Measurements from ENCODE around the gene GSG1L2. TPM values are rescaled to one million over a fixed set of nuclear protein-coding genes. Genes with fewer than 3 reads are reported as not detected.

Gene GSG1L2
- total RNA-seq, 1 donor from 2014 or later, result not detected

GRCh38 chr17:9813166-9813565, 8.7 kb downstream of the GSG1L2 start:
- Histone ChIP-seq H3K4me3 (ENCODE audit: low read depth, low read length) (no peak overlapping the region), H3K36me3 (ENCODE audit: control insufficient read depth, insufficient read depth, low read length) (no peaks in the 10 kb centered on the region), H3K27me3 (ENCODE audit: control insufficient read depth, insufficient read depth, low read length) (no peaks in the 10 kb centered on the region)
- DNase-seq (ENCODE audit: low read depth), result no peak
- TF ChIP-seq CTCF (IDR thresholded peaks at IDR 0.05; ENCODE audit: insufficient read depth, low read length, poor library complexity, severe bottlenecking), result no peak

GRCh38 chr17:9811537-9811936, 10.3 kb downstream of the GSG1L2 start:
- no peak overlapping the region for H3K4me3 ChIP-seq (ENCODE audit: low read depth, low read length)
- no peaks in the 10 kb centered on the region for H3K36me3 ChIP-seq (ENCODE audit: control insufficient read depth, insufficient read depth, low read length)
- no peaks in the 10 kb centered on the region for H3K27me3 ChIP-seq (ENCODE audit: control insufficient read depth, insufficient read depth, low read length)
- no peak for DNase-seq (ENCODE audit: low read depth)
- no peak for TF ChIP-seq CTCF (IDR thresholded peaks at IDR 0.05; ENCODE audit: insufficient read depth, low read length, poor library complexity, severe bottlenecking)

- DNase-seq (ENCODE audit: low read depth), result no peak
- H3K36me3 ChIP-seq (ENCODE audit: control insufficient read depth, insufficient read depth, low read length), result no peaks in the 10 kb centered on the region
- H3K4me3 ChIP-seq (ENCODE audit: low read depth, low read length), result no peak overlapping the region
- no peaks in the 10 kb centered on the region for H3K27me3 ChIP-seq (ENCODE audit: control insufficient read depth, insufficient read depth, low read length)
- no peak for TF ChIP-seq CTCF (IDR thresholded peaks at IDR 0.05; ENCODE audit: insufficient read depth, low read length, poor library complexity, severe bottlenecking)
Observed at GRCh38 chr17:9811086-9811485, 10.8 kb downstream of the GSG1L2 start.

- Histone ChIP-seq H3K36me3 (ENCODE audit: control insufficient read depth, insufficient read depth, low read length) (no peaks in the 10 kb centered on the region), H3K27me3 (ENCODE audit: control insufficient read depth, insufficient read depth, low read length) (peaks cover 3% of the 10 kb centered on the region), H3K4me3 (ENCODE audit: low read depth, low read length) (no peak overlapping the region)
- no peak for TF ChIP-seq CTCF (IDR thresholded peaks at IDR 0.05; ENCODE audit: insufficient read depth, low read length, poor library complexity, severe bottlenecking)
- DNase-seq (ENCODE audit: low read depth), result no peak
Observed at GRCh38 chr17:9810100-9810949, 11.6 kb downstream of the GSG1L2 start.

GRCh38 chr17:9809409-9809808, 12.5 kb downstream of the GSG1L2 start:
- Histone ChIP-seq H3K4me3 (ENCODE audit: low read depth, low read length) (no peak overlapping the region), H3K27me3 (ENCODE audit: control insufficient read depth, insufficient read depth, low read length) (peaks cover 3% of the 10 kb centered on the region), H3K36me3 (ENCODE audit: control insufficient read depth, insufficient read depth, low read length) (no peaks in the 10 kb centered on the region)
- TF ChIP-seq CTCF (IDR thresholded peaks at IDR 0.05; ENCODE audit: insufficient read depth, low read length, poor library complexity, severe bottlenecking), result no peak
- no peak for DNase-seq (ENCODE audit: low read depth)

- Histone ChIP-seq H3K27me3 (ENCODE audit: control insufficient read depth, insufficient read depth, low read length) (peaks cover 5% of the 10 kb centered on the region), H3K4me3 (ENCODE audit: low read depth, low read length) (no peak overlapping the region), H3K36me3 (ENCODE audit: control insufficient read depth, insufficient read depth, low read length) (no peaks in the 10 kb centered on the region)
- DNase-seq (ENCODE audit: low read depth), result no peak
- TF ChIP-seq CTCF (IDR thresholded peaks at IDR 0.05; ENCODE audit: insufficient read depth, low read length, poor library complexity, severe bottlenecking), result no peak
Observed at GRCh38 chr17:9806699-9807098, 15.2 kb downstream of the GSG1L2 start.
